HG03039 (cell line): ENCODE data around the gene STAT6.

Experiments used
- ATAC-seq: cut with Tn5 transposase; IDR thresholded peaks from one replicate; pipeline ENCODE4 v1.9.1; 2021; ENCODE audit warnings: mild to moderate bottlenecking, moderate library complexity; ENCODE audit not compliant: unreplicated experiment

STAT6 gene

GRCh38 chr12:57146092-57146491, 34.9 kb upstream of the STAT6 start:
- no peak for ATAC-seq

- no peak for ATAC-seq
These were observed 34.4 kb upstream of the STAT6 start for GRCh38 chr12:57145460-57146059.

- ATAC-seq, result no peak
These were observed 32.3 kb upstream of the STAT6 start for GRCh38 chr12:57143454-57143853.

- no peak for ATAC-seq
These were observed 31.6 kb upstream of the STAT6 start for GRCh38 chr12:57142727-57143126.

GRCh38 chr12:57142121-57142520, 31.0 kb upstream of the STAT6 start:
- ATAC-seq, result no peak

GRCh38 chr12:57141249-57141648, 30.1 kb upstream of the STAT6 start:
- ATAC-seq, result no peak

- ATAC-seq, result no peak
These were observed 28.9 kb upstream of the STAT6 start for GRCh38 chr12:57139796-57140649.

- no peak for ATAC-seq
These were observed 27.5 kb upstream of the STAT6 start for GRCh38 chr12:57138526-57139272.

- no peak for ATAC-seq
These were observed 24.6 kb upstream of the STAT6 start for GRCh38 chr12:57135527-57136326.

GRCh38 chr12:57134949-57135348, 23.8 kb upstream of the STAT6 start:
- no peak for ATAC-seq

- ATAC-seq, result no peak
These were observed 22.8 kb upstream of the STAT6 start for GRCh38 chr12:57133916-57134315.

GRCh38 chr12:57133013-57133569, 21.9 kb upstream of the STAT6 start:
- ATAC-seq, result no peak

GRCh38 chr12:57131896-57132744, 21.0 kb upstream of the STAT6 start:
- no peak for ATAC-seq

GRCh38 chr12:57130941-57131340, 19.8 kb upstream of the STAT6 start:
- ATAC-seq, result no peak

- ATAC-seq, result no peak
These were observed 18.7 kb upstream of the STAT6 start for GRCh38 chr12:57129889-57130288.

GRCh38 chr12:57129321-57129842, 18.2 kb upstream of the STAT6 start:
- ATAC-seq, result no peak

GRCh38 chr12:57128519-57129247, 17.5 kb upstream of the STAT6 start:
- no peak for ATAC-seq

GRCh38 chr12:57127726-57128518, 16.8 kb upstream of the STAT6 start, which contains the start of gene LRP1:
Gene LRP1, plus strand, starts transcription at chr12:57128483. Its CDS starts 482 bp downstream, at chr12:57128965.
- no peak for ATAC-seq
